Measurements from ENCODE around the gene QKI. TPM values are rescaled to one million over a fixed set of nuclear protein-coding genes. Genes with fewer than 3 reads are reported as not detected.

Gene QKI
- total RNA-seq, 4 donors from 2014 or later = 8.4 to 107 (median 37.1) TPM

GRCh38 chr6:163554663-163555062 is 140.1 kb downstream of the QKI start:
- Histone ChIP-seq H3K27me3 (no peaks in the 10 kb centered on the region), H3K4me1 (no peaks in the 10 kb centered on the region), H3K36me3 (no peaks in the 10 kb centered on the region), H3K27ac (no peak overlapping the region), H3K9me3 (no peaks in the 10 kb centered on the region), H3K4me3 (no peak overlapping the region)
- TF ChIP-seq POLR2A (IDR thresholded peaks at IDR 0.05) = no peak
- TF ChIP-seq, protein P1, sequence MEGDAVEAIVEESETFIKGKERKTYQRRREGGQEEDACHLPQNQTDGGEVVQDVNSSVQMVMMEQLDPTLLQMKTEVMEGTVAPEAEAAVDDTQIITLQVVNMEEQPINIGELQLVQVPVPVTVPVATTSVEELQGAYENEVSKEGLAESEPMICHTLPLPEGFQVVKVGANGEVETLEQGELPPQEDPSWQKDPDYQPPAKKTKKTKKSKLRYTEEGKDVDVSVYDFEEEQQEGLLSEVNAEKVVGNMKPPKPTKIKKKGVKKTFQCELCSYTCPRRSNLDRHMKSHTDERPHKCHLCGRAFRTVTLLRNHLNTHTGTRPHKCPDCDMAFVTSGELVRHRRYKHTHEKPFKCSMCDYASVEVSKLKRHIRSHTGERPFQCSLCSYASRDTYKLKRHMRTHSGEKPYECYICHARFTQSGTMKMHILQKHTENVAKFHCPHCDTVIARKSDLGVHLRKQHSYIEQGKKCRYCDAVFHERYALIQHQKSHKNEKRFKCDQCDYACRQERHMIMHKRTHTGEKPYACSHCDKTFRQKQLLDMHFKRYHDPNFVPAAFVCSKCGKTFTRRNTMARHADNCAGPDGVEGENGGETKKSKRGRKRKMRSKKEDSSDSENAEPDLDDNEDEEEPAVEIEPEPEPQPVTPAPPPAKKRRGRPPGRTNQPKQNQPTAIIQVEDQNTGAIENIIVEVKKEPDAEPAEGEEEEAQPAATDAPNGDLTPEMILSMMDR (IDR thresholded peaks at IDR 0.05) = peak in 5 of 6 experiments; percentile 7 to 37 (median 22)
- peak in 2 of 3 donors; percentile 40 to 64 for DNase-seq

- Histone ChIP-seq H3K27ac (no peak overlapping the region), H3K27me3 (no peaks in the 10 kb centered on the region), H3K9me3 (no peaks in the 10 kb centered on the region), H3K36me3 (peaks cover 0 to 8% (median 0%) of the 10 kb centered on the region in 3 donors), H3K4me1 (no peaks in the 10 kb centered on the region), H3K4me3 (no peak overlapping the region)
- TF ChIP-seq POLR2A (IDR thresholded peaks at IDR 0.05) = no peak
- TF ChIP-seq, protein P1 (IDR thresholded peaks at IDR 0.05) = no peak
- DNase-seq = no peak
Measured at GRCh38 chr6:163559661-163560060, 145.1 kb downstream of the QKI start.

- H3K36me3 ChIP-seq = peaks cover 0 to 8% (median 0%) of the 10 kb centered on the region in 3 donors
- DNase-seq = no peak
- H3K9me3 ChIP-seq = no peaks in the 10 kb centered on the region
- H3K4me1 ChIP-seq = no peaks in the 10 kb centered on the region
- no peak for TF ChIP-seq POLR2A (IDR thresholded peaks at IDR 0.05)
- TF ChIP-seq, protein P1 (IDR thresholded peaks at IDR 0.05) = no peak
- no peak overlapping the region for H3K27ac ChIP-seq
- no peaks in the 10 kb centered on the region for H3K27me3 ChIP-seq
- H3K4me3 ChIP-seq = no peak overlapping the region
Measured at GRCh38 chr6:163563318-163563717, 148.8 kb downstream of the QKI start.

DNA sequence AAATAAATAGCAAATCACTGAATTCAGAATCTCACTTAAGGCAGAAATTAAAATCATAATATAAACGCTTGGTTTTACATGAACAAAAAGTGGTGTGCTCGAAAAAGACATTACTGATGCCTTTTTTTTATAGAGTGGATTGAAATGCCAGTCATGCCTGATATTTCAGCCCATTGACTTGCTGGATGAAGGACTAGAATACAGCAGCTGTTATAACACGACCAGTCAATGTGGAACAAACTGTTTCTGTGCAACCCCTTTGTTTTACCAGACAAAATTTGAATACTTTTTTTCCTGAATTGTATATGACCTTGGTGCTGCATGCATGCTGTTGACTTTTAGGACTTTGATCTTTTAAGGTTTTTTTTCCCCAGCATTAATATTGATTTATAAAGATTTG is 150.0 kb downstream of the QKI start:
- no peak overlapping the region for H3K27ac ChIP-seq
- DNase-seq = no peak
- peaks cover 0 to 8% (median 0%) of the 10 kb centered on the region in 3 donors for H3K36me3 ChIP-seq

DNA sequence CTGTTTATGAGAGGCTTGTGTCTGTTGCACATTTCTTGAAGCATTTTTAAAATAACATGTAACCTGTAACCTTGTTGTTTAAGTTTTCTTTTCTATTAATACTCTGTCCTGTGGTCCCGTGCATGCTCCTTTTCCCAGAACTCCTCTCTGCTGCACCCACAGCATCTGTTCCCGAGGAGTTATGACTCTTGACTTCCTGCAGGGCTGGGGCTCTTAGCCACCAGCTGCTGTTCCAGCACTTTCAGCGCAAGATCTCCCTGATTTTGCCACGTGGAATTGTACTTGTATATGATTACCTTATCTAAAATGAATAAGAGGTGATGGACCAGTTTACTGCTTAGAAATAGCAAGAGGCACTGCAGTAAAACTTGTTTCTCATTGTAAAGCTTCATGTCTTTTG is 150.6 kb downstream of the QKI start:
- Histone ChIP-seq H3K36me3 (peaks cover 0 to 8% (median 0%) of the 10 kb centered on the region in 3 donors), H3K27ac (no peak overlapping the region), H3K9me3 (no peaks in the 10 kb centered on the region), H3K4me3 (no peak overlapping the region), H3K27me3 (no peaks in the 10 kb centered on the region), H3K4me1 (no peaks in the 10 kb centered on the region)
- DNase-seq = no peak
- TF ChIP-seq, protein P1 (IDR thresholded peaks at IDR 0.05) = no peak
- TF ChIP-seq POLR2A (IDR thresholded peaks at IDR 0.05) = no peak

More for the DNA sequence above, 150.0 kb downstream of the QKI start:
- H3K4me1 ChIP-seq = no peaks in the 10 kb centered on the region
- H3K27me3 ChIP-seq = no peaks in the 10 kb centered on the region
- H3K9me3 ChIP-seq = no peaks in the 10 kb centered on the region
- no peak overlapping the region for H3K4me3 ChIP-seq
- TF ChIP-seq, protein P1 (IDR thresholded peaks at IDR 0.05) = no peak
- no peak for TF ChIP-seq POLR2A (IDR thresholded peaks at IDR 0.05)

GRCh38 chr6:163566056-163566455 is 151.5 kb downstream of the QKI start:
- H3K36me3 ChIP-seq = peaks cover 0 to 8% (median 0%) of the 10 kb centered on the region in 3 donors
- H3K4me1 ChIP-seq = no peaks in the 10 kb centered on the region
- H3K27me3 ChIP-seq = no peaks in the 10 kb centered on the region
- H3K9me3 ChIP-seq = no peaks in the 10 kb centered on the region
- H3K4me3 ChIP-seq = no peak overlapping the region
- H3K27ac ChIP-seq = no peak overlapping the region
- no peak for TF ChIP-seq POLR2A (IDR thresholded peaks at IDR 0.05)
- TF ChIP-seq, protein P1 (IDR thresholded peaks at IDR 0.05) = no peak
- no peak for DNase-seq
